Stimulated activated CD8-positive, alpha-beta memory T cell treated with anti-CD3 and anti-CD28 coated beads, Interleukin-4, amount 100 ng/mL, for 48 hours (primary cell): ENCODE results near the gene HSPG2.

Source experiments
- DNase-seq: peaks from one replicate; pipeline ENCODE4 v3.0.0-alpha.2; 2020

Gene HSPG2

GRCh38 chr1:21857840-21858670 is 79.1 kb downstream of the HSPG2 start:
- DNase-seq = no peak

GRCh38 chr1:21857142-21857839 is 79.8 kb downstream of the HSPG2 start:
- DNase-seq = no peak

- no peak for DNase-seq
These were observed 81.6 kb downstream of the HSPG2 start for GRCh38 chr1:21855257-21856096.

GRCh38 chr1:21854751-21855131 is 82.4 kb downstream of the HSPG2 start:
- DNase-seq = no peak

GRCh38 chr1:21854090-21854750 is 82.9 kb downstream of the HSPG2 start:
- DNase-seq = no peak

- no peak for DNase-seq
These were observed 84.0 kb downstream of the HSPG2 start for GRCh38 chr1:21853131-21853427.

- DNase-seq = no peak
These were observed 84.6 kb downstream of the HSPG2 start for GRCh38 chr1:21852282-21853130.

- DNase-seq = no peak
These were observed 85.5 kb downstream of the HSPG2 start for GRCh38 chr1:21851430-21852250.

- no peak for DNase-seq
These were observed 87.1 kb downstream of the HSPG2 start for GRCh38 chr1:21849909-21850576.

- DNase-seq = no peak
These were observed 88.5 kb downstream of the HSPG2 start for GRCh38 chr1:21848524-21849174.

- no peak for DNase-seq
These were observed 89.6 kb downstream of the HSPG2 start for GRCh38 chr1:21847223-21848205.

- no peak for DNase-seq
These were observed 91.2 kb downstream of the HSPG2 start for GRCh38 chr1:21845646-21846641.

GRCh38 chr1:21843996-21844395 is 93.1 kb downstream of the HSPG2 start:
- DNase-seq = no peak

- DNase-seq = no peak
These were observed 93.9 kb downstream of the HSPG2 start for GRCh38 chr1:21843208-21843607.

GRCh38 chr1:21842606-21843162 is 94.4 kb downstream of the HSPG2 start:
- DNase-seq = no peak

GRCh38 chr1:21841852-21842466 is 95.2 kb downstream of the HSPG2 start:
- DNase-seq = no peak

GRCh38 chr1:21840981-21841380 is 96.1 kb downstream of the HSPG2 start:
- no peak for DNase-seq
